Peyer's patch (tissue), 4 donors: ENCODE results near the gene DNAJC7. TPM values are rescaled to one million over a fixed set of nuclear protein-coding genes. Genes with fewer than 3 reads are reported as not detected.

Experiments
- DNase-seq, 3 donors: peaks; one replicate each; pipeline ENCODE4 v3.0.0-alpha.2; 2017 to 2019
- H3K27ac ChIP-seq, 4 donors: fragments of 200-600 bp; sonication (generic); one replicate each; pipeline ENCODE4 v1.5.1; 2016 to 2019
- H3K27me3 ChIP-seq, 2 donors: fragments of 200-600 bp; sonication (generic); one replicate each; pipeline ENCODE4 v1.5.1; 2019
- H3K36me3 ChIP-seq, 3 donors: fragments of 200-600 bp; sonication (generic); one replicate each; pipeline ENCODE4 v1.5.1; 2016 to 2019
- H3K4me1 ChIP-seq, 4 donors: fragments of 200-600 bp; sonication (generic); one replicate each; pipeline ENCODE4 v1.5.1; 2016 to 2019
- H3K4me3 ChIP-seq, 4 donors: fragments of 200-600 bp; sonication (generic); 1 replicate in 3 of 4; 2 replicates in 1 of 4; pipeline ENCODE4 v1.5.1; 2016 to 2019; ENCODE audit warnings: mild to moderate bottlenecking in 1 of 4
- H3K9me3 ChIP-seq, 4 donors: fragments of 200-600 bp; sonication (generic); one replicate each; pipeline ENCODE4 v1.5.1; 2016 to 2019; ENCODE audit warnings: mild to moderate bottlenecking in 1 of 4
- CTCF ChIP-seq, 6 experiments: fragments of 450-650 bp in 4 of 6; fragments of 200-600 bp in 2 of 6; sonication (generic) in 1 of 6; IDR thresholded peaks; one replicate each; pipeline ENCODE4 v1.5.1; 2017 to 2019; ENCODE audit warnings: antibody characterized with exemption in 6 of 6, mild to moderate bottlenecking in 3 of 6, moderate library complexity in 1 of 6
- POLR2A ChIP-seq, 2 donors: fragments of 450-650 bp; IDR thresholded peaks; one replicate each; pipeline ENCODE4 v1.5.1; 2017; ENCODE audit warnings: antibody characterized with exemption in 2 of 2, mild to moderate bottlenecking in 2 of 2, moderate library complexity in 2 of 2
- total RNA-seq, 4 donors: library from RNA; depleted of rRNA; stranded (reverse); fragments of >200 nt; gene quantifications; one replicate each; pipeline ENCODE4 v1.1.0, GENCODE V29; 2016

Gene DNAJC7
- total RNA-seq, 4 donors from 2014 or later, result 51.0 to 80.9 (median 70.7) TPM

- DNase-seq, result no peak
- Histone ChIP-seq H3K36me3 (no peaks in the 10 kb centered on the region), H3K27me3 (no peaks in the 10 kb centered on the region), H3K4me3 (peak overlapping the region; percentile 56 to 87 (median 68)), H3K9me3 (no peaks in the 10 kb centered on the region), H3K4me1 (peaks cover 0 to 7% (median 2%) of the 10 kb centered on the region in 4 donors), H3K27ac (peak overlapping the region in 3 of 4 donors; percentile 15 to 65 (median 46))
- TF ChIP-seq CTCF (IDR thresholded peaks at IDR 0.05), result no peak
- peak in 1 of 2 donors; percentile 11 for TF ChIP-seq POLR2A (IDR thresholded peaks at IDR 0.05)
Measured at GRCh38 chr17:42049834-42050392, 32.7 kb upstream of the DNAJC7 start.

GRCh38 chr17:42047343-42047742 lies 30.1 kb upstream of the DNAJC7 start:
- Histone ChIP-seq H3K36me3 (no peaks in the 10 kb centered on the region), H3K27ac (no peak overlapping the region), H3K27me3 (no peaks in the 10 kb centered on the region), H3K4me3 (no peak overlapping the region), H3K9me3 (no peaks in the 10 kb centered on the region), H3K4me1 (peaks cover 0 to 7% (median 2%) of the 10 kb centered on the region in 4 donors)
- no peak for DNase-seq
- TF ChIP-seq CTCF (IDR thresholded peaks at IDR 0.05), result no peak
- TF ChIP-seq POLR2A (IDR thresholded peaks at IDR 0.05), result no peak

GRCh38 chr17:42045719-42046118 lies 28.5 kb upstream of the DNAJC7 start:
- Histone ChIP-seq H3K36me3 (no peaks in the 10 kb centered on the region), H3K4me3 (no peak overlapping the region), H3K27ac (no peak overlapping the region), H3K4me1 (peaks cover 0 to 3% (median under 1%) of the 10 kb centered on the region in 4 donors), H3K9me3 (no peaks in the 10 kb centered on the region), H3K27me3 (no peaks in the 10 kb centered on the region)
- DNase-seq, result no peak
- no peak for TF ChIP-seq POLR2A (IDR thresholded peaks at IDR 0.05)
- no peak for TF ChIP-seq CTCF (IDR thresholded peaks at IDR 0.05)

GRCh38 chr17:42042598-42043319 lies 25.5 kb upstream of the DNAJC7 start:
- Histone ChIP-seq H3K27me3 (no peaks in the 10 kb centered on the region), H3K4me3 (no peak overlapping the region), H3K9me3 (no peaks in the 10 kb centered on the region), H3K4me1 (no peaks in the 10 kb centered on the region), H3K36me3 (no peaks in the 10 kb centered on the region), H3K27ac (no peak overlapping the region)
- DNase-seq, result no peak
- TF ChIP-seq CTCF (IDR thresholded peaks at IDR 0.05) (no peak), POLR2A (IDR thresholded peaks at IDR 0.05) (no peak)

GRCh38 chr17:42041619-42042018 lies 24.4 kb upstream of the DNAJC7 start:
- no peak overlapping the region for H3K4me3 ChIP-seq
- H3K27me3 ChIP-seq, result no peaks in the 10 kb centered on the region
- H3K4me1 ChIP-seq, result no peaks in the 10 kb centered on the region
- no peaks in the 10 kb centered on the region for H3K36me3 ChIP-seq
- no peaks in the 10 kb centered on the region for H3K9me3 ChIP-seq
- H3K27ac ChIP-seq, result no peak overlapping the region
- no peak for DNase-seq
- no peak for TF ChIP-seq CTCF (IDR thresholded peaks at IDR 0.05)
- no peak for TF ChIP-seq POLR2A (IDR thresholded peaks at IDR 0.05)
